H9 (cell line): ENCODE results near the gene TRAF5. TPM values are rescaled to one million over a fixed set of nuclear protein-coding genes. Genes with fewer than 3 reads are reported as not detected.

ENCODE experiments used
- DNase-seq: peaks from one replicate; pipeline ENCODE4 v3.0.0-alpha.2; 2017
- H2AFZ ChIP-seq: one replicate; pipeline ENCODE4 v1.6.1; 2013; ENCODE audit warnings: mild to moderate bottlenecking, low read length, control low read depth, moderate library complexity
- H2AK5ac ChIP-seq: 2 replicates; pipeline ENCODE4 v1.6.1; 2013; ENCODE audit warnings: low read length, control low read depth, mixed read lengths; ENCODE audit not compliant: insufficient read length
- H2BK120ac ChIP-seq: one replicate; pipeline ENCODE4 v1.6.1; 2013; ENCODE audit warnings: low read depth, mild to moderate bottlenecking, low read length, control low read depth, inconsistent platforms; ENCODE audit not compliant: poor library complexity, severe bottlenecking
- H2BK12ac ChIP-seq: 2 replicates; pipeline ENCODE4 v1.6.1; 2013; ENCODE audit warnings: low read length, control low read depth, mixed read lengths, low read depth; ENCODE audit not compliant: insufficient read length
- H2BK15ac ChIP-seq: 2 replicates; pipeline ENCODE4 v1.6.1; 2013; ENCODE audit warnings: low read depth, low read length, control low read depth
- H2BK20ac ChIP-seq: one replicate; pipeline ENCODE4 v1.6.1; 2013; ENCODE audit warnings: low read depth, mild to moderate bottlenecking, low read length, control low read depth, inconsistent platforms; ENCODE audit not compliant: poor library complexity, severe bottlenecking
- H2BK5ac ChIP-seq: 2 replicates; pipeline ENCODE4 v1.6.1; 2013; ENCODE audit warnings: low read length, control low read depth, mixed read lengths; ENCODE audit not compliant: insufficient read length
- H3K14ac ChIP-seq: 2 replicates; pipeline ENCODE4 v1.6.1; 2013; ENCODE audit warnings: low read length, control low read depth; ENCODE audit not compliant: insufficient read depth
- H3K18ac ChIP-seq: 2 replicates; pipeline ENCODE4 v1.6.1; 2013; ENCODE audit warnings: low read depth, mild to moderate bottlenecking, mixed read lengths, low read length, control low read depth; ENCODE audit not compliant: insufficient read length
- H3K23ac ChIP-seq: 2 replicates; pipeline ENCODE4 v1.6.1; 2013; ENCODE audit warnings: low read length, control low read depth, mixed read lengths, low read depth; ENCODE audit not compliant: insufficient read length
- H3K23me2 ChIP-seq: 2 replicates; pipeline ENCODE4 v1.6.1; 2013; ENCODE audit warnings: low read depth, mild to moderate bottlenecking, mixed read lengths, low read length, control low read depth; ENCODE audit not compliant: insufficient read length, poor library complexity, severe bottlenecking
- H3K27ac ChIP-seq: 2 replicates; pipeline ENCODE4 v1.5.1; 2013; ENCODE audit warnings: low read length, control low read depth, mixed read lengths, low read depth; ENCODE audit not compliant: insufficient read length
- H3K27me3 ChIP-seq: 2 replicates; pipeline ENCODE4 v1.6.1; 2013; ENCODE audit warnings: low read length, control low read depth, inconsistent platforms; ENCODE audit not compliant: insufficient read depth
- H3K4ac ChIP-seq: 2 replicates; pipeline ENCODE4 v1.6.1; 2013; ENCODE audit warnings: low read depth, mild to moderate bottlenecking, control low read depth, inconsistent platforms, low read length, moderate library complexity
- H3K4me1 ChIP-seq: 2 replicates; pipeline ENCODE4 v1.6.1; 2013; ENCODE audit warnings: low read length, control low read depth, inconsistent platforms; ENCODE audit not compliant: insufficient read depth
- H3K4me2 ChIP-seq: 2 replicates; pipeline ENCODE4 v1.6.1; 2013; ENCODE audit warnings: low read length, control low read depth, mixed read lengths; ENCODE audit not compliant: insufficient read length, insufficient read depth
- H3K56ac ChIP-seq: 2 replicates; pipeline ENCODE4 v1.6.1; 2013; ENCODE audit warnings: low read depth, mild to moderate bottlenecking, mixed read lengths, low read length, control low read depth; ENCODE audit not compliant: insufficient read length
- H3K79me1 ChIP-seq: 2 replicates; pipeline ENCODE4 v1.6.1; 2013; ENCODE audit warnings: low read depth, mild to moderate bottlenecking, moderate library complexity, low read length, control low read depth, inconsistent platforms; ENCODE audit not compliant: insufficient read depth, poor library complexity, severe bottlenecking
- H3K79me2 ChIP-seq: 2 replicates; pipeline ENCODE4 v1.6.1; 2013; ENCODE audit warnings: low read length, control low read depth, inconsistent platforms; ENCODE audit not compliant: insufficient read depth
- H3K9ac ChIP-seq: 2 replicates; pipeline ENCODE4 v1.6.1; 2013; ENCODE audit warnings: low read length, control low read depth, mixed read lengths; ENCODE audit not compliant: insufficient read length; ENCODE audit errors: extremely low read depth
- H3K9me3 ChIP-seq: one replicate; pipeline ENCODE4 v1.6.1; 2013; ENCODE audit warnings: low read depth, low read length, inconsistent platforms; ENCODE audit not compliant: control insufficient read depth
- H3T11ph ChIP-seq: one replicate; pipeline ENCODE4 v1.6.1; 2013; ENCODE audit warnings: mild to moderate bottlenecking, low read length, control low read depth, inconsistent platforms
- H4K20me1 ChIP-seq: one replicate; pipeline ENCODE4 v1.6.1; 2013; ENCODE audit not compliant: control insufficient read depth, insufficient read length, insufficient read depth
- H4K5ac ChIP-seq: 2 replicates; pipeline ENCODE4 v1.6.1; 2013; ENCODE audit warnings: low read depth, mild to moderate bottlenecking, mixed read lengths, low read length, control low read depth; ENCODE audit not compliant: insufficient read length
- H4K8ac ChIP-seq: replicated peaks from 2 replicates; pipeline ENCODE4 v1.6.1; 2013; ENCODE audit warnings: low read length, control low read depth, mixed read lengths, low read depth; ENCODE audit not compliant: insufficient read length
- H4K91ac ChIP-seq: 2 replicates; pipeline ENCODE4 v1.6.1; 2013; ENCODE audit warnings: low read depth, mild to moderate bottlenecking, moderate library complexity, mixed read lengths, low read length, control low read depth; ENCODE audit not compliant: insufficient read length
- H3K27ac Mint-ChIP-seq, 3 experiments: 2 replicates in 2 of 3; 3 replicates in 1 of 3; pipeline ENCODE4 v1.8.0; 2020 to 2021; ENCODE audit warnings: mixed read lengths in 3 of 3, mild to moderate bottlenecking in 1 of 3, moderate library complexity in 1 of 3
- H3K27me3 Mint-ChIP-seq: 2 replicates; pipeline ENCODE4 v1.8.0; 2021; ENCODE audit warnings: low read depth, mild to moderate bottlenecking, moderate library complexity, mixed read lengths
- H3K36me3 Mint-ChIP-seq, 3 experiments: 2 replicates in 2 of 3; 3 replicates in 1 of 3; pipeline ENCODE4 v1.8.0; 2020 to 2021; ENCODE audit warnings: low read depth in 3 of 3, mixed read lengths in 3 of 3; ENCODE audit not compliant: insufficient read depth in 1 of 3
- H3K4me1 Mint-ChIP-seq, 2 experiments: 2 replicates each; pipeline ENCODE4 v1.8.0; 2020; ENCODE audit warnings: mixed read lengths in 2 of 2
- H3K4me3 Mint-ChIP-seq, 2 experiments: 2 replicates in 1 of 2; 3 replicates in 1 of 2; pipeline ENCODE4 v1.8.0; 2020 to 2021; ENCODE audit warnings: mild to moderate bottlenecking in 2 of 2, mixed read lengths in 2 of 2, moderate library complexity in 1 of 2
- H3K9me3 Mint-ChIP-seq, 2 experiments: 2 replicates in 1 of 2; 3 replicates in 1 of 2; pipeline ENCODE4 v1.8.0; 2020; ENCODE audit warnings: mild to moderate bottlenecking in 2 of 2, mixed read lengths in 2 of 2, moderate library complexity in 1 of 2
- CTCF ChIP-seq: fragments of 200-600 bp; sonication (generic); conservative IDR thresholded peaks from 3 replicates; pipeline ENCODE4 v1.8.0; 2021; ENCODE audit warnings: antibody characterized with exemption, mild to moderate bottlenecking
- WGBS: extraction: QIAGEN DNeasy Blood & Tissue Kit; methylation state at CpG from one replicate; pipeline ENCODE4 v1.1.7; 2013; ENCODE audit warnings: missing lambda C conversion rate, low lambda C conversion rate, mixed read lengths; ENCODE audit not compliant: insufficient read length; ENCODE audit errors: extremely low coverage; 5-methylcytosine and 5-hydroxymethylcytosine counted together
- total RNA-seq: library from RNA; stranded (reverse); gene quantifications from 2 replicates; pipeline ENCODE4 v1.2.1, GENCODE V29; 2021

The TRAF5 gene
- total RNA-seq, 1 experiment from 2014 or later = 19.1 TPM

GRCh38 chr1:211329764-211330201 lies 3.1 kb downstream of the TRAF5 start:
- peaks cover 11% of the 10 kb centered on the region; the same call in 1 of the 2 replicates for H3K4me1 ChIP-seq
- no peak overlapping the region for H2BK120ac ChIP-seq
- H4K91ac ChIP-seq = no peak overlapping the region
- H3K14ac ChIP-seq = no peak overlapping the region
- H3K36me3 Mint-ChIP-seq = peaks cover 0 to 14% (median 3%) of the 10 kb centered on the region in 3 experiments; a peak in 5 of 7 replicates
- no peak overlapping the region for H3K27ac ChIP-seq
- peaks cover 22% of the 10 kb centered on the region for H3K27me3 Mint-ChIP-seq
- no peak for DNase-seq
- no peak for TF ChIP-seq CTCF
- no peak overlapping the region for H4K8ac ChIP-seq
- H4K5ac ChIP-seq = no peak overlapping the region
- H2BK15ac ChIP-seq = no peak overlapping the region
- H3K4me3 Mint-ChIP-seq = 0 out of 5 replicates have a peak overlapping the region, but pooled peaks of 1 of the 2 experiments have one; percentile 19
- H2AFZ ChIP-seq = no peak overlapping the region
- H3K9ac ChIP-seq = no peak overlapping the region
- H3K4me1 Mint-ChIP-seq = peaks cover 53 to 57% of the 10 kb centered on the region in 2 experiments
- peaks cover 4% of the 10 kb centered on the region; the same call in 1 of the 2 replicates for H3K79me2 ChIP-seq
- H2BK12ac ChIP-seq = no peak overlapping the region
- H4K20me1 ChIP-seq = no peaks in the 10 kb centered on the region
- H3K27me3 ChIP-seq = no peaks in the 10 kb centered on the region
- H3K56ac ChIP-seq = no peak overlapping the region
- no peak overlapping the region for H3T11ph ChIP-seq
- peaks cover 14% of the 10 kb centered on the region for H3K23me2 ChIP-seq
- H3K9me3 ChIP-seq = no peaks in the 10 kb centered on the region
- H2BK20ac ChIP-seq = no peak overlapping the region
- H2BK5ac ChIP-seq = no peak overlapping the region
- no peak overlapping the region for H3K4ac ChIP-seq
- no CpG with 5 or more reads among the region's 4 CpGs for WGBS
- H3K27ac Mint-ChIP-seq = peak overlapping the region in 1 of 3 experiments; percentile 34; a peak in 2 of 7 replicates
- H2AK5ac ChIP-seq = no peak overlapping the region
- H3K23ac ChIP-seq = no peak overlapping the region
- no peak overlapping the region for H3K18ac ChIP-seq
- H3K79me1 ChIP-seq = no peaks in the 10 kb centered on the region
- H3K4me2 ChIP-seq = no peak overlapping the region
- H3K9me3 Mint-ChIP-seq = no peaks in the 10 kb centered on the region
